AG09309 (cell line): ENCODE measurements around the gene MYBPH.

Source experiments
- DNase-seq: peaks from one replicate; pipeline ENCODE4 v3.0.0-alpha.2; 2010; ENCODE audit warnings: low read depth
- H3K4me3 ChIP-seq: 2 replicates; pipeline ENCODE4 v1.5.1; 2011; ENCODE audit warnings: mild to moderate bottlenecking, low read depth, low read length, moderate library complexity; ENCODE audit not compliant: control insufficient read depth
- TF ChIP-seq, protein P1 (sequence below): IDR thresholded peaks from 2 replicates; pipeline ENCODE4 v1.5.1; 2011; ENCODE audit warnings: mild to moderate bottlenecking, low read depth, low read length, inconsistent platforms; ENCODE audit not compliant: insufficient read depth, control insufficient read depth; ENCODE audit errors: missing control alignments

Gene MYBPH

DNA sequence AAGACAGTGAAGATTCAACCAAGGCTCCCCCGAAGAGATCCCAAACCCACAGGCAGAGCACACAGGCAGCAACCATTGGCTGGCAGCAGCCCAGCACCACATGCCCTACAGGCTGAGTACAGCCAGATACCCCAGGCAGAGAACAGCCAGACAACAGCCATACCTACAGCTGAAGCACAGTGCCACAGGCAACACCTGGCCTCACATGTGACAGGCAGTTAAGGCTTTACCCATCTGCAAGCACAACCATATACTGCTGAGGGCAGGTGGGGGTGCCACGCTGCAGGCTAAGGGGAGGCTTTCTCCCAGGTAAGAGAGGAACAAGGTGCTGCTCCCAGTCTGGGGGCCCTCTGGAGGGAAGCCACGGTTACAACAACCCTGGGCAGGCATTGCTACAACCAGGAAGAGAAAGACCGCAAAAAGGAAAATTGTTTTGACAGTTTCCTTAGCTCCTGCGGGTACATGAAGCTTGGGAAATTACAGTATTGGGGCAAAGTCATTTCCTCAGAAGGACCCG is 41.6 kb upstream of the MYBPH start:
- DNase-seq: no peak
- TF ChIP-seq, protein P1, sequence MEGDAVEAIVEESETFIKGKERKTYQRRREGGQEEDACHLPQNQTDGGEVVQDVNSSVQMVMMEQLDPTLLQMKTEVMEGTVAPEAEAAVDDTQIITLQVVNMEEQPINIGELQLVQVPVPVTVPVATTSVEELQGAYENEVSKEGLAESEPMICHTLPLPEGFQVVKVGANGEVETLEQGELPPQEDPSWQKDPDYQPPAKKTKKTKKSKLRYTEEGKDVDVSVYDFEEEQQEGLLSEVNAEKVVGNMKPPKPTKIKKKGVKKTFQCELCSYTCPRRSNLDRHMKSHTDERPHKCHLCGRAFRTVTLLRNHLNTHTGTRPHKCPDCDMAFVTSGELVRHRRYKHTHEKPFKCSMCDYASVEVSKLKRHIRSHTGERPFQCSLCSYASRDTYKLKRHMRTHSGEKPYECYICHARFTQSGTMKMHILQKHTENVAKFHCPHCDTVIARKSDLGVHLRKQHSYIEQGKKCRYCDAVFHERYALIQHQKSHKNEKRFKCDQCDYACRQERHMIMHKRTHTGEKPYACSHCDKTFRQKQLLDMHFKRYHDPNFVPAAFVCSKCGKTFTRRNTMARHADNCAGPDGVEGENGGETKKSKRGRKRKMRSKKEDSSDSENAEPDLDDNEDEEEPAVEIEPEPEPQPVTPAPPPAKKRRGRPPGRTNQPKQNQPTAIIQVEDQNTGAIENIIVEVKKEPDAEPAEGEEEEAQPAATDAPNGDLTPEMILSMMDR: peak; percentile 6
- H3K4me3 ChIP-seq: no peak overlapping the region

GRCh38 chr1:203216274-203217138 is 40.9 kb upstream of the MYBPH start:
- no peak overlapping the region for H3K4me3 ChIP-seq
- DNase-seq: no peak
- TF ChIP-seq, protein P1: peak; percentile 61

GRCh38 chr1:203215573-203215972 is 39.9 kb upstream of the MYBPH start:
- no peak for DNase-seq
- H3K4me3 ChIP-seq: no peak overlapping the region
- TF ChIP-seq, protein P1: no peak

GRCh38 chr1:203214871-203215270 is 39.2 kb upstream of the MYBPH start:
- H3K4me3 ChIP-seq: no peak overlapping the region
- DNase-seq: no peak
- TF ChIP-seq, protein P1: no peak

DNA sequence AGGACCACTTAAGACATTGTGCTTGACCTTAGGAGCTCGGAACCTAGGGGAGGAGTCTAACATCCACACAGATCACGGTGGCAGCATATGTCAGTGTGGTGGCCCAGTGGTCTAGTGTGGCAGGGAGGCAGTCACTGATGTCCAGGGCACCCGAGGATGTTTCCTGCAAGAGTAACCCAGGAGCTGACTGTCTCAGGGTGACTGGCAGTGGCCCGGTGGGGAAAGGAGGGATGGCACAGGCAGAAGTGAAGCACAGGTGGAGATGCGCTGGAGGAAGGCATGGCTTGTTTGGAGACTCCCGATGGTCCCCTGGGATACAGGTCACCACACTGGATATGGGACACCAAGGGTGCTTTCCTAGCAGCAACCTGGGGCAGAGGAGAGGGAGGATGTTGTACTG is 37.5 kb upstream of the MYBPH start:
- H3K4me3 ChIP-seq: no peak overlapping the region
- DNase-seq: no peak
- TF ChIP-seq, protein P1: no peak

DNA sequence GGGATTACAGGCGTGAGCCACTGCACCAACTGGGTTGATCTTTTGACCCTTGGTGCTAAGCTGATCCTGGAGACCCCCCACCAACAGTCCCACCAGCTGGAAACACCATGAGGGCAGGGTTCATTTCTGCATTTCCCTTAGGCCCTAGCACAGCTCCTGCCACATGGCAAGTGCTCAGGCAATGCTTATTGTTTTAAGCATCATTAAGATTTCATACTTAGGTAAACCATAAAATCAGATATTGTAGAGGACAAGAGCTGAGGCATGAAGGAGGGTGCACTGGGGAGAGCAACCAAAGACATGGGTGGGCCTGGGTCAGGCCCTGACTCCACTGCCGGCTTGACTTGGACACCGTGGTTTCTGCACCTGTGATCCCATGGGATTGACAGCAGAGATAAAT is 36.2 kb upstream of the MYBPH start:
- TF ChIP-seq, protein P1: no peak
- DNase-seq: no peak
- H3K4me3 ChIP-seq: no peak overlapping the region
